Measurements from ENCODE around the gene SRPK3. TPM values are rescaled to one million over a fixed set of nuclear protein-coding genes. Genes with fewer than 3 reads are reported as not detected.

SRPK3 gene
- total and polyA plus RNA-seq, 2 experiments from 2014 or later: 0.15 TPM; not detected in 1

DNA sequence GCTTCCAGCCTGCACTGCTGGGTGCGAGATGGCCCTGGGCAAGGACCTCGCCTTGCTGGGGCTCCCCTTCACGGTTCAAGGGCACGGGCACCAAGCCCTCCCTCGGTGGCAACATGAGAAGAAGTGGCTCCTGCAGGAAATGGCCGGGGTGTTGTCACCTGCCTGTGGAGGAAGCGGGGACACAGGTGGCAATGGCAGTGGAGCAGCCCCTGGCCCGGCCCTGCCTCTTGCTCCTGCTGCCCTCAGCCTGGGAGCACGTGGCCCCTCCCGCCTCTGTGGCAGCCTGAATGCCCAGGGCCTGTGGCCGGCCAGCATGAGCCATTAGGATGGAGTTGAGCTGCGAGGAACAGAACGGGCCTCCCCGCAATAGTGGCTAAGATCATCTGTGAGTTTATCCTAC, 39.4 kb upstream of the SRPK3 start:
- no peaks in the 10 kb centered on the region for H3K9me3 Mint-ChIP-seq
- TF ChIP-seq, protein P1, sequence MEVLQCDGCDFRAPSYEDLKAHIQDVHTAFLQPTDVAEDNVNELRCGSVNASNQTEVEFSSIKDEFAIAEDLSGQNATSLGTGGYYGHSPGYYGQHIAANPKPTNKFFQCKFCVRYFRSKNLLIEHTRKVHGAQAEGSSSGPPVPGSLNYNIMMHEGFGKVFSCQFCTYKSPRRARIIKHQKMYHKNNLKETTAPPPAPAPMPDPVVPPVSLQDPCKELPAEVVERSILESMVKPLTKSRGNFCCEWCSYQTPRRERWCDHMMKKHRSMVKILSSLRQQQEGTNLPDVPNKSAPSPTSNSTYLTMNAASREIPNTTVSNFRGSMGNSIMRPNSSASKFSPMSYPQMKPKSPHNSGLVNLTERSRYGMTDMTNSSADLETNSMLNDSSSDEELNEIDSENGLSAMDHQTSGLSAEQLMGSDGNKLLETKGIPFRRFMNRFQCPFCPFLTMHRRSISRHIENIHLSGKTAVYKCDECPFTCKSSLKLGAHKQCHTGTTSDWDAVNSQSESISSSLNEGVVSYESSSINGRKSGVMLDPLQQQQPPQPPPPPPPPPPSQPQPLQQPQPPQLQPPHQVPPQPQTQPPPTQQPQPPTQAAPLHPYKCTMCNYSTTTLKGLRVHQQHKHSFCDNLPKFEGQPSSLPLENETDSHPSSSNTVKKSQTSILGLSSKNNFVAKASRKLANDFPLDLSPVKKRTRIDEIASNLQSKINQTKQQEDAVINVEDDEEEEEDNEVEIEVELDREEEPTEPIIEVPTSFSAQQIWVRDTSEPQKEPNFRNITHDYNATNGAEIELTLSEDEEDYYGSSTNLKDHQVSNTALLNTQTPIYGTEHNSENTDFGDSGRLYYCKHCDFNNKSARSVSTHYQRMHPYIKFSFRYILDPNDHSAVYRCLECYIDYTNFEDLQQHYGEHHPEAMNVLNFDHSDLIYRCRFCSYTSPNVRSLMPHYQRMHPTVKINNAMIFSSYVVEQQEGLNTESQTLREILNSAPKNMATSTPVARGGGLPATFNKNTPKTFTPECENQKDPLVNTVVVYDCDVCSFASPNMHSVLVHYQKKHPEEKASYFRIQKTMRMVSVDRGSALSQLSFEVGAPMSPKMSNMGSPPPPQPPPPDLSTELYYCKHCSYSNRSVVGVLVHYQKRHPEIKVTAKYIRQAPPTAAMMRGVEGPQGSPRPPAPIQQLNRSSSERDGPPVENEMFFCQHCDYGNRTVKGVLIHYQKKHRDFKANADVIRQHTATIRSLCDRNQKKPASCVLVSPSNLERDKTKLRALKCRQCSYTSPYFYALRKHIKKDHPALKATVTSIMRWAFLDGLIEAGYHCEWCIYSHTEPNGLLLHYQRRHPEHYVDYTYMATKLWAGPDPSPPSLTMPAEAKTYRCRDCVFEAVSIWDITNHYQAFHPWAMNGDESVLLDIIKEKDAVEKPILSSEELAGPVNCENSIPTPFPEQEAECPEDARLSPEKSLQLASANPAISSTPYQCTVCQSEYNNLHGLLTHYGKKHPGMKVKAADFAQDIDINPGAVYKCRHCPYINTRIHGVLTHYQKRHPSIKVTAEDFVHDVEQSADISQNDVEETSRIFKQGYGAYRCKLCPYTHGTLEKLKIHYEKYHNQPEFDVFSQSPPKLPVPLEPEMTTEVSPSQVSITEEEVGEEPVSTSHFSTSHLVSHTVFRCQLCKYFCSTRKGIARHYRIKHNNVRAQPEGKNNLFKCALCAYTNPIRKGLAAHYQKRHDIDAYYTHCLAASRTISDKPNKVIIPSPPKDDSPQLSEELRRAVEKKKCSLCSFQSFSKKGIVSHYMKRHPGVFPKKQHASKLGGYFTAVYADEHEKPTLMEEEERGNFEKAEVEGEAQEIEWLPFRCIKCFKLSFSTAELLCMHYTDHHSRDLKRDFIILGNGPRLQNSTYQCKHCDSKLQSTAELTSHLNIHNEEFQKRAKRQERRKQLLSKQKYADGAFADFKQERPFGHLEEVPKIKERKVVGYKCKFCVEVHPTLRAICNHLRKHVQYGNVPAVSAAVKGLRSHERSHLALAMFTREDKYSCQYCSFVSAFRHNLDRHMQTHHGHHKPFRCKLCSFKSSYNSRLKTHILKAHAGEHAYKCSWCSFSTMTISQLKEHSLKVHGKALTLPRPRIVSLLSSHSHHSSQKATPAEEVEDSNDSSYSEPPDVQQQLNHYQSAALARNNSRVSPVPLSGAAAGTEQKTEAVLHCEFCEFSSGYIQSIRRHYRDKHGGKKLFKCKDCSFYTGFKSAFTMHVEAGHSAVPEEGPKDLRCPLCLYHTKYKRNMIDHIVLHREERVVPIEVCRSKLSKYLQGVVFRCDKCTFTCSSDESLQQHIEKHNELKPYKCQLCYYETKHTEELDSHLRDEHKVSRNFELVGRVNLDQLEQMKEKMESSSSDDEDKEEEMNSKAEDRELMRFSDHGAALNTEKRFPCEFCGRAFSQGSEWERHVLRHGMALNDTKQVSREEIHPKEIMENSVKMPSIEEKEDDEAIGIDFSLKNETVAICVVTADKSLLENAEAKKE (CRISPR knock-in tag; IDR thresholded peaks at IDR 0.05): no peak
- TF ChIP-seq POLR2AphosphoS5 (IDR thresholded peaks at IDR 0.05; ENCODE audit: low read depth) (no peak), STAT1 (IDR thresholded peaks at IDR 0.05; ENCODE audit: unreplicated experiment) (no peak), ZNF114 (CRISPR knock-in tag; IDR thresholded peaks at IDR 0.05) (no peak), EZH2 (IDR thresholded peaks at IDR 0.05; ENCODE audit: low read depth, unreplicated experiment) (no peak), ZNF331 (CRISPR knock-in tag; IDR thresholded peaks at IDR 0.05; ENCODE audit: low read depth) (no peak), CREB1 (CRISPR knock-in tag; IDR thresholded peaks at IDR 0.05; ENCODE audit: low read depth) (no peak), EZH2phosphoT487 (IDR thresholded peaks at IDR 0.05; ENCODE audit: unreplicated experiment) (no peak), JUNB (IDR thresholded peaks at IDR 0.05; ENCODE audit: unreplicated experiment) (no peak), NANOG (IDR thresholded peaks at IDR 0.05; ENCODE audit: borderline replicate concordance) (no peak)
- TF ChIP-seq, protein P2, sequence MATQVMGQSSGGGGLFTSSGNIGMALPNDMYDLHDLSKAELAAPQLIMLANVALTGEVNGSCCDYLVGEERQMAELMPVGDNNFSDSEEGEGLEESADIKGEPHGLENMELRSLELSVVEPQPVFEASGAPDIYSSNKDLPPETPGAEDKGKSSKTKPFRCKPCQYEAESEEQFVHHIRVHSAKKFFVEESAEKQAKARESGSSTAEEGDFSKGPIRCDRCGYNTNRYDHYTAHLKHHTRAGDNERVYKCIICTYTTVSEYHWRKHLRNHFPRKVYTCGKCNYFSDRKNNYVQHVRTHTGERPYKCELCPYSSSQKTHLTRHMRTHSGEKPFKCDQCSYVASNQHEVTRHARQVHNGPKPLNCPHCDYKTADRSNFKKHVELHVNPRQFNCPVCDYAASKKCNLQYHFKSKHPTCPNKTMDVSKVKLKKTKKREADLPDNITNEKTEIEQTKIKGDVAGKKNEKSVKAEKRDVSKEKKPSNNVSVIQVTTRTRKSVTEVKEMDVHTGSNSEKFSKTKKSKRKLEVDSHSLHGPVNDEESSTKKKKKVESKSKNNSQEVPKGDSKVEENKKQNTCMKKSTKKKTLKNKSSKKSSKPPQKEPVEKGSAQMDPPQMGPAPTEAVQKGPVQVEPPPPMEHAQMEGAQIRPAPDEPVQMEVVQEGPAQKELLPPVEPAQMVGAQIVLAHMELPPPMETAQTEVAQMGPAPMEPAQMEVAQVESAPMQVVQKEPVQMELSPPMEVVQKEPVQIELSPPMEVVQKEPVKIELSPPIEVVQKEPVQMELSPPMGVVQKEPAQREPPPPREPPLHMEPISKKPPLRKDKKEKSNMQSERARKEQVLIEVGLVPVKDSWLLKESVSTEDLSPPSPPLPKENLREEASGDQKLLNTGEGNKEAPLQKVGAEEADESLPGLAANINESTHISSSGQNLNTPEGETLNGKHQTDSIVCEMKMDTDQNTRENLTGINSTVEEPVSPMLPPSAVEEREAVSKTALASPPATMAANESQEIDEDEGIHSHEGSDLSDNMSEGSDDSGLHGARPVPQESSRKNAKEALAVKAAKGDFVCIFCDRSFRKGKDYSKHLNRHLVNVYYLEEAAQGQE (IDR thresholded peaks at IDR 0.05; ENCODE audit: unreplicated experiment): no peak
- TF ChIP-seq, protein P3, sequence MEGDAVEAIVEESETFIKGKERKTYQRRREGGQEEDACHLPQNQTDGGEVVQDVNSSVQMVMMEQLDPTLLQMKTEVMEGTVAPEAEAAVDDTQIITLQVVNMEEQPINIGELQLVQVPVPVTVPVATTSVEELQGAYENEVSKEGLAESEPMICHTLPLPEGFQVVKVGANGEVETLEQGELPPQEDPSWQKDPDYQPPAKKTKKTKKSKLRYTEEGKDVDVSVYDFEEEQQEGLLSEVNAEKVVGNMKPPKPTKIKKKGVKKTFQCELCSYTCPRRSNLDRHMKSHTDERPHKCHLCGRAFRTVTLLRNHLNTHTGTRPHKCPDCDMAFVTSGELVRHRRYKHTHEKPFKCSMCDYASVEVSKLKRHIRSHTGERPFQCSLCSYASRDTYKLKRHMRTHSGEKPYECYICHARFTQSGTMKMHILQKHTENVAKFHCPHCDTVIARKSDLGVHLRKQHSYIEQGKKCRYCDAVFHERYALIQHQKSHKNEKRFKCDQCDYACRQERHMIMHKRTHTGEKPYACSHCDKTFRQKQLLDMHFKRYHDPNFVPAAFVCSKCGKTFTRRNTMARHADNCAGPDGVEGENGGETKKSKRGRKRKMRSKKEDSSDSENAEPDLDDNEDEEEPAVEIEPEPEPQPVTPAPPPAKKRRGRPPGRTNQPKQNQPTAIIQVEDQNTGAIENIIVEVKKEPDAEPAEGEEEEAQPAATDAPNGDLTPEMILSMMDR (conservative IDR thresholded peaks at IDR 0.05; ENCODE audit: low read depth in 2 of 2): no peak
- TF ChIP-seq, protein P4, sequence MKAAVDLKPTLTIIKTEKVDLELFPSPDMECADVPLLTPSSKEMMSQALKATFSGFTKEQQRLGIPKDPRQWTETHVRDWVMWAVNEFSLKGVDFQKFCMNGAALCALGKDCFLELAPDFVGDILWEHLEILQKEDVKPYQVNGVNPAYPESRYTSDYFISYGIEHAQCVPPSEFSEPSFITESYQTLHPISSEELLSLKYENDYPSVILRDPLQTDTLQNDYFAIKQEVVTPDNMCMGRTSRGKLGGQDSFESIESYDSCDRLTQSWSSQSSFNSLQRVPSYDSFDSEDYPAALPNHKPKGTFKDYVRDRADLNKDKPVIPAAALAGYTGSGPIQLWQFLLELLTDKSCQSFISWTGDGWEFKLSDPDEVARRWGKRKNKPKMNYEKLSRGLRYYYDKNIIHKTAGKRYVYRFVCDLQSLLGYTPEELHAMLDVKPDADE (IDR thresholded peaks at IDR 0.05): no peak
- no peak overlapping the region for H3K4me3 Mint-ChIP-seq

More for the DNA sequence above, 39.4 kb upstream of the SRPK3 start:
- H3K27me3 ChIP-seq (ENCODE audit: insufficient read depth): no peaks in the 10 kb centered on the region
- no peak overlapping the region for H3K27ac ChIP-seq (ENCODE audit: low read depth)
- H3K4me2 ChIP-seq: no peak overlapping the region
- Mint-ChIP-seq H3K27me3 (ENCODE audit: insufficient read depth, low read depth, poor library complexity) (peaks cover 1% of the 10 kb centered on the region), H3K36me3 (ENCODE audit: low read depth) (no peaks in the 10 kb centered on the region; the same call in 2 of the 3 replicates), H3K27ac (no peak overlapping the region), H3K4me1 (peaks cover 3% of the 10 kb centered on the region; the same call in 1 of the 3 replicates)
- no peak for ATAC-seq
- no peak overlapping the region for H2AFZ ChIP-seq
- H3K79me2 ChIP-seq (replicated peaks; ENCODE audit: insufficient read depth): no peaks in the 10 kb centered on the region
- no peaks in the 10 kb centered on the region for H3K4me1 ChIP-seq (ENCODE audit: insufficient read depth)
- no peaks in the 10 kb centered on the region for H3F3A ChIP-seq (replicated peaks; ENCODE audit: low read depth)
- no peak overlapping the region for H3K4me3 ChIP-seq
- H3K9me2 ChIP-seq (ENCODE audit: insufficient read depth): no peaks in the 10 kb centered on the region
- DNase-seq (ENCODE audit: low spot score): no peak
- no peaks in the 10 kb centered on the region for H3K36me3 ChIP-seq (ENCODE audit: insufficient read depth)
- no peaks in the 10 kb centered on the region for H4K20me1 ChIP-seq (replicated peaks; ENCODE audit: insufficient read depth)
